ENCODE measurements around the gene ITPKB.

Gene ITPKB

GRCh38 chr1:226702957-226703831 lies 35.9 kb downstream of the ITPKB start:
- no peak for DNase-seq

- DNase-seq: no peak
Measured at GRCh38 chr1:226702318-226702956, 36.6 kb downstream of the ITPKB start.

- DNase-seq: no peak
Measured at GRCh38 chr1:226700861-226701260, 38.2 kb downstream of the ITPKB start.

- no peak for DNase-seq
Measured at GRCh38 chr1:226699166-226699565, 39.9 kb downstream of the ITPKB start.

GRCh38 chr1:226698659-226699058 lies 40.4 kb downstream of the ITPKB start:
- no peak for DNase-seq

GRCh38 chr1:226697929-226698544 lies 41.0 kb downstream of the ITPKB start:
- DNase-seq: no peak

GRCh38 chr1:226697151-226697928 lies 41.7 kb downstream of the ITPKB start:
- no peak for DNase-seq

- no peak for DNase-seq
Measured at GRCh38 chr1:226696547-226696946, 42.5 kb downstream of the ITPKB start.

GRCh38 chr1:226695335-226695900 lies 43.7 kb downstream of the ITPKB start:
- DNase-seq: no peak

- DNase-seq: no peak
Measured at GRCh38 chr1:226692823-226693222, 46.3 kb downstream of the ITPKB start.

- no peak for DNase-seq
Measured at GRCh38 chr1:226692051-226692792, 46.9 kb downstream of the ITPKB start.

GRCh38 chr1:226691247-226691646 lies 47.8 kb downstream of the ITPKB start:
- no peak for DNase-seq

- no peak for DNase-seq
Measured at GRCh38 chr1:226690460-226690982, 48.6 kb downstream of the ITPKB start.

- DNase-seq: no peak
Measured at GRCh38 chr1:226688808-226689207, 50.3 kb downstream of the ITPKB start.

- DNase-seq: no peak
Measured at GRCh38 chr1:226688056-226688748, 50.9 kb downstream of the ITPKB start.

GRCh38 chr1:226687426-226687825 lies 51.7 kb downstream of the ITPKB start:
- DNase-seq: no peak

- DNase-seq: no peak
Measured at GRCh38 chr1:226686440-226687425, 52.3 kb downstream of the ITPKB start.

GRCh38 chr1:226685196-226685820 lies 53.8 kb downstream of the ITPKB start:
- DNase-seq: no peak

GRCh38 chr1:226684026-226684425 lies 55.1 kb downstream of the ITPKB start:
- no peak for DNase-seq

All from cortex of kidney (tissue), 1 donor.